Heart left ventricle (tissue), 16 donors: Measurements from ENCODE around the gene ZNF160. TPM values are rescaled to one million over a fixed set of nuclear protein-coding genes. Genes with fewer than 3 reads are reported as not detected.

Experiments
- ATAC-seq, 4 donors: fragments of 200-7000 bp; cut with Tn5 transposase; one replicate each; pipeline ENCODE4 v1.9.1; 2020 to 2022; ENCODE audit warnings: moderate library complexity in 4 of 4, mild to moderate bottlenecking in 3 of 4, moderate number of reproducible peaks in 1 of 4
- DNase-seq, 5 donors: peaks; one replicate each; pipeline ENCODE4 v3.0.0-alpha.2; 2020
- H3K27ac ChIP-seq, 12 donors: fragments of 200-600 bp; sonication (generic) in 4 of 12; one replicate each; pipeline versions ENCODE4 v1.5.0 to v1.8.0; 2016 to 2022; ENCODE audit warnings: mild to moderate bottlenecking in 2 of 12
- H3K27me3 ChIP-seq, 9 donors: fragments of 200-600 bp; sonication (generic) in 2 of 9; one replicate each; pipeline versions ENCODE4 v1.5.1 to v1.8.0; 2016 to 2022; ENCODE audit warnings: mild to moderate bottlenecking in 3 of 9
- H3K36me3 ChIP-seq, 9 donors: fragments of 200-600 bp; sonication (generic) in 2 of 9; one replicate each; pipeline versions ENCODE4 v1.5.0 to v1.8.0; 2018 to 2022; ENCODE audit warnings: mild to moderate bottlenecking in 2 of 9
- H3K4me1 ChIP-seq, 12 donors: fragments of 200-600 bp; sonication (generic) in 4 of 12; one replicate each; pipeline versions ENCODE4 v1.5.0 to v1.8.0; 2016 to 2022; ENCODE audit warnings: mild to moderate bottlenecking in 3 of 12
- H3K4me3 ChIP-seq, 12 donors: fragments of 200-600 bp; sonication (generic) in 4 of 12; one replicate each; pipeline versions ENCODE4 v1.5.0 to v1.8.0; 2017 to 2022; ENCODE audit warnings: mild to moderate bottlenecking in 9 of 12, moderate library complexity in 4 of 12
- H3K9me3 ChIP-seq, 12 donors: fragments of 200-600 bp; sonication (generic) in 4 of 12; one replicate each; pipeline versions ENCODE4 v1.5.0 to v1.8.0; 2016 to 2022; ENCODE audit warnings: mild to moderate bottlenecking in 1 of 12
- CTCF ChIP-seq, 12 donors: fragments of 200-600 bp; sonication (generic) in 4 of 12; IDR thresholded peaks; one replicate each; pipeline versions ENCODE4 v1.5.0 to v1.8.0; 2018 to 2022; ENCODE audit warnings: antibody characterized with exemption in 12 of 12, mild to moderate bottlenecking in 5 of 12
- POLR2A ChIP-seq, 2 donors: fragments of 450-650 bp; IDR thresholded peaks; one replicate each; pipeline ENCODE4 v1.6.1; 2017; ENCODE audit warnings: antibody characterized with exemption in 2 of 2, mild to moderate bottlenecking in 2 of 2, moderate library complexity in 2 of 2
- whole genome bisulfite sequencing, 4 donors: extraction: QIAGEN DNeasy Blood & Tissue Kit in 2 of 4; methylation state at CpG; one replicate each; pipeline versions ENCODE4 v1.1.5 to v1.1.7; 2013 to 2018; 5-methylcytosine and 5-hydroxymethylcytosine counted together
- intact Hi-C, 10 donors: fragments of 100-400 bp; cut with DNase I; formaldehyde crosslinking; loops; one replicate each; pipeline versions ENCODE4 v1.11.1 to v1.14.2; 2022
- polyA plus RNA-seq, 2 donors: library from polyadenylated mRNA; stranded (reverse); fragments of 200-250 nt; gene quantifications; one replicate each; pipeline ENCODE4 v1.2.3, GENCODE V29; 2013
- total RNA-seq, 9 donors: library from RNA; depleted of rRNA in 2 of 9; stranded (reverse); fragments of >200 nt in 2 of 9; fragmentation: NEBNext Ultra II Directional in 3 of 9; extraction: Animal tissue kit (Norgen Biotek cat#: 25700) in 3 of 9; gene quantifications; one replicate each; pipeline versions ENCODE4 v1.1.0 to v1.2.4, GENCODE V29; 2016 to 2023
- donor health status: ischemic (EF 13 %, LVEDD 7.1; RV severe dilation, severe dysfunction).
- donor health status: healthy with polysubstance abuse.
- donor health status: DM: no; HTN: yes; CAD: no.
- donor health status: DM: no; HTN: no; CAD: no.
- donor health status: ischemic (EF 25% LVEDD 6.9; RV normal size, moderate dysfunction).
- donor health status: ischemic (EF 25% LVEDD 5.7; RV mildly dilated, moderate dysfunction).
- donor health status: healthy.
- donor health status: DM: yes; HTN: yes; CAD: no.
- donor health status: ischemic (EF 35%, LVEDD 5.7; RV mildly dilated, moderate dysfunction).
- donor health status: nonischemic (EF 11% LVEDD 7.7; RV severe dilation, severe dysfunction).
- donor health status: DM: yes; HTN: yes; CAD: no.
- donor health status: PGD.
- donor health status: ischemic (EF 29% LVEDD 5.4; RV normal size, mild dysfunction).
- donor health status: nonischemic (EF 23%, LVEDD 6.1; RV moderate dilation, normal function).

ZNF160 gene
- total and polyA plus RNA-seq, 11 donors = 10.0 to 24.7 (median 17.0) TPM

- intact Hi-C loops = no loop called here
- peaks cover 0 to 22% (median 3%) of the 10 kb centered on the region in 12 donors for H3K9me3 ChIP-seq
- H3K27me3 ChIP-seq = no peaks in the 10 kb centered on the region
- ATAC-seq (no peak), DNase-seq (no peak)
- no peak overlapping the region for H3K4me3 ChIP-seq
- 93 to 97% (median 95%) methylated on average over 7 of the region's 7 CpGs for WGBS, 4 donors
- H3K27ac ChIP-seq = peak overlapping the region in 2 of 12 donors; percentile 84 to 85
- peaks cover 0 to 85% (median 73%) of the 10 kb centered on the region in 9 donors for H3K36me3 ChIP-seq
- TF ChIP-seq POLR2A (IDR thresholded peaks at IDR 0.05) (no peak), CTCF (IDR thresholded peaks at IDR 0.05) (no peak)
- peaks cover 0 to 30% (median 5%) of the 10 kb centered on the region in 12 donors for H3K4me1 ChIP-seq
These were observed 17.7 kb downstream of the ZNF160 start for GRCh38 chr19:53085496-53085895.

DNA sequence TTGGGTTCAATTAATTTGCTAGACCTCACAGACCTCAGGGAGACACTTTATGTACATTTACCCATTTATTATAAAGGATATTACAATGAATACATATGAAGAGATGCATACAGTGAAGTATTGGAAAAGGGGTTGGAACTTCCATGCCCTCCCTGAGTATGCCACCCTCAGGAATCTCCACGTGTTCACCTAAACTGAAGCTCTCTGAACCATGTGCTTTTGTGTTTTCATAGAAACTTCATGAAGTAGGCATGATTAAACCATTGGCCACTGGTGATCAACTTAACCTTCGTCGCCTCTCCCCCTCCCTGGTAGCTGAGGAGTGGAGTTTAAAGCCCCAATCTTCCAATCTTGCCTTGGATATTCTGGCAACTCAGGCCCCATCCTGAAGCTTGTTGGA, 20.3 kb downstream of the ZNF160 start:
- Histone ChIP-seq H3K4me3 (no peak overlapping the region), H3K9me3 (peaks cover 0 to 35% (median 4%) of the 10 kb centered on the region in 12 donors), H3K27ac (no peak overlapping the region), H3K36me3 (peaks cover 0 to 73% (median 52%) of the 10 kb centered on the region in 9 donors), H3K4me1 (peaks cover 0 to 29% (median 10%) of the 10 kb centered on the region in 12 donors), H3K27me3 (no peaks in the 10 kb centered on the region)
- 86 to 99% (median 95%) methylated on average over 3 of the region's 3 CpGs for WGBS, 4 donors
- DNase-seq (no peak), ATAC-seq (no peak)
- TF ChIP-seq CTCF (IDR thresholded peaks at IDR 0.05) (no peak), POLR2A (IDR thresholded peaks at IDR 0.05) (no peak)
- intact Hi-C loops = loop anchor here in 1 of 10 donors (5.0 kb wide), 1 partner anchor 74 kb away; the partner anchor contains the start of gene ZNF347

DNA sequence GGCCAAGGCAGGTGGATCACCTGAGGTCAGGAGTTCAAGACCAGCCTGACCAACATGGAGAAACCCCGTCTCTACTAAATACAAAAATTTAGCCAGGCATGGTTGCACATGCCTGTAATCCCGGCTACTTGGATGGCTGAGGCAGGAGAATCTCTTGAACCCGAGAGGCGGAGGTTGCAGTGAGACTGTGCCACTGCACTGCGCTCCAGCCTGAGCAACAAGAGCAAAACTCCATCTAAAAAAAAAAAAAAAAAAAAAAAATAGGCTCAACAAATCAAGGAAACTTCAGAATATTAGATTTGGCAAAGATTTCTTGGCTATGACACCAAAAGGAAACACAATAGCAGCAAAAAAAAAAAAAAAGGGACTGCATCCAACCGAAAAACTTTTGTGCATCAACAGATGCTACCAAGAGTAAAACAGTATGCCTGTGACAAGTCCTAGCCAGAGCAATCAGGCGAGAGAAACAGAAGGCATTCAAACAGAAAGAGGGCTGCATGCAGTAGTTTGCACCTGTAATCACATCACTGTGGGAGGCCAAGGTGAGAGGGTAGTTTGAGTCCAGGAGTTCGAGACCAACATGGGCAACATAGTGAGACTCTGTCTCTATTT, 23.8 kb downstream of the ZNF160 start:
- Histone ChIP-seq H3K27ac (peak overlapping the region in 11 of 12 donors; percentile 21 to 87 (median 66)), H3K4me3 (no peak overlapping the region), H3K9me3 (peaks cover 0 to 50% (median 4%) of the 10 kb centered on the region in 12 donors), H3K27me3 (no peaks in the 10 kb centered on the region), H3K4me1 (peaks cover 0 to 27% (median 11%) of the 10 kb centered on the region in 12 donors), H3K36me3 (peaks cover 0 to 57% (median 40%) of the 10 kb centered on the region in 9 donors)
- peak in 2 of 4 donors; percentile 40 to 67 for ATAC-seq
- no peak for TF ChIP-seq POLR2A (IDR thresholded peaks at IDR 0.05)
- no peak for TF ChIP-seq CTCF (IDR thresholded peaks at IDR 0.05)
- 48 to 59% (median 56%) methylated on average over 8 of the region's 8 CpGs for WGBS, 4 donors
- DNase-seq = no peak
- intact Hi-C loops = loop anchor here in 9 of 10 donors (5.0 to 10.0 kb wide), 7 partner anchors 53 to 285 kb away; partner anchors contain the start of genes ZNF665 (in 8 of the 9), ZNF347 (in 2 of the 9), ZNF415 (in 1 of the 9) and ZNF525 (in 1 of the 9)

GRCh38 chr19:53078668-53079067, 24.6 kb downstream of the ZNF160 start:
- Histone ChIP-seq H3K27ac (peak overlapping the region in 11 of 12 donors; percentile 37 to 87 (median 66)), H3K27me3 (no peaks in the 10 kb centered on the region), H3K4me3 (no peak overlapping the region), H3K4me1 (peaks cover 0 to 27% (median 11%) of the 10 kb centered on the region in 12 donors), H3K9me3 (peaks cover 0 to 56% (median 4%) of the 10 kb centered on the region in 12 donors), H3K36me3 (peaks cover 0 to 57% (median 40%) of the 10 kb centered on the region in 9 donors)
- no peak for DNase-seq
- intact Hi-C loops = loop anchor here in 9 of 10 donors (5.0 to 10.0 kb wide), 7 partner anchors 54 to 286 kb away; partner anchors contain the start of genes ZNF665 (in 8 of the 9), ZNF347 (in 2 of the 9), ZNF415 (in 1 of the 9) and ZNF525 (in 1 of the 9)
- TF ChIP-seq POLR2A (IDR thresholded peaks at IDR 0.05) = no peak
- TF ChIP-seq CTCF (IDR thresholded peaks at IDR 0.05) = no peak
- peak in 3 of 4 donors; percentile 48 to 74 (median 54) for ATAC-seq
- 63 to 77% (median 67%) methylated on average over 1 of the region's 1 CpG for WGBS, 4 donors
